HFF-Myc (cell line): ENCODE measurements around the gene PICALM.

Experiments
- DNase-seq: peaks from one replicate; pipeline ENCODE4 v3.0.0-alpha.2; 2011; ENCODE audit warnings: low read depth; ENCODE audit errors: extremely low read depth
- H3K4me3 ChIP-seq: replicated peaks from 2 replicates; pipeline ENCODE4 v1.5.1; 2011; ENCODE audit warnings: low read depth, mild to moderate bottlenecking, control low read depth, low read length
- TF ChIP-seq, protein P1 (sequence below): IDR thresholded peaks from 2 replicates; pipeline ENCODE4 v1.5.1; 2012; ENCODE audit warnings: mild to moderate bottlenecking, low read depth, low read length, control low read depth; ENCODE audit errors: missing control alignments

Gene PICALM

DNA sequence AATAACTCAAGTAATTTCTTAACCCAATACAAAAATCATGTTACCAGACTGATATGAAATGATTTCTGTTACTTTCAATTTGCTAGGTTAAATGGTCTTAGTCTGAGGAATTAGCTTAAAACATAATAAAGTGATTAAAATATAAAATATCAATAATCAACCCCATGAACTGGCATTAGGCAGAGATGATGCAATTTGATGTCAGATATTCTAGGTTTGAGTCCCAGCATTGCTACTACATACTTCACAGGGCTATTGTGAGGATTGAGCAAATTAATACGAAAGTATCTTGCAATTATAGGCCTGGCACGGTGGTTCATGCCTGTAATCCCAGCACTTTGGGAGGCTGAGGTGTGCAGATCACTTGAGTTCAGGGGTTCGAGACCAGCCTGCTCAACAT lies 66.5 kb downstream of the PICALM start:
- TF ChIP-seq, protein P1, sequence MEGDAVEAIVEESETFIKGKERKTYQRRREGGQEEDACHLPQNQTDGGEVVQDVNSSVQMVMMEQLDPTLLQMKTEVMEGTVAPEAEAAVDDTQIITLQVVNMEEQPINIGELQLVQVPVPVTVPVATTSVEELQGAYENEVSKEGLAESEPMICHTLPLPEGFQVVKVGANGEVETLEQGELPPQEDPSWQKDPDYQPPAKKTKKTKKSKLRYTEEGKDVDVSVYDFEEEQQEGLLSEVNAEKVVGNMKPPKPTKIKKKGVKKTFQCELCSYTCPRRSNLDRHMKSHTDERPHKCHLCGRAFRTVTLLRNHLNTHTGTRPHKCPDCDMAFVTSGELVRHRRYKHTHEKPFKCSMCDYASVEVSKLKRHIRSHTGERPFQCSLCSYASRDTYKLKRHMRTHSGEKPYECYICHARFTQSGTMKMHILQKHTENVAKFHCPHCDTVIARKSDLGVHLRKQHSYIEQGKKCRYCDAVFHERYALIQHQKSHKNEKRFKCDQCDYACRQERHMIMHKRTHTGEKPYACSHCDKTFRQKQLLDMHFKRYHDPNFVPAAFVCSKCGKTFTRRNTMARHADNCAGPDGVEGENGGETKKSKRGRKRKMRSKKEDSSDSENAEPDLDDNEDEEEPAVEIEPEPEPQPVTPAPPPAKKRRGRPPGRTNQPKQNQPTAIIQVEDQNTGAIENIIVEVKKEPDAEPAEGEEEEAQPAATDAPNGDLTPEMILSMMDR: no peak
- no peak for DNase-seq
- no peak overlapping the region for H3K4me3 ChIP-seq

DNA sequence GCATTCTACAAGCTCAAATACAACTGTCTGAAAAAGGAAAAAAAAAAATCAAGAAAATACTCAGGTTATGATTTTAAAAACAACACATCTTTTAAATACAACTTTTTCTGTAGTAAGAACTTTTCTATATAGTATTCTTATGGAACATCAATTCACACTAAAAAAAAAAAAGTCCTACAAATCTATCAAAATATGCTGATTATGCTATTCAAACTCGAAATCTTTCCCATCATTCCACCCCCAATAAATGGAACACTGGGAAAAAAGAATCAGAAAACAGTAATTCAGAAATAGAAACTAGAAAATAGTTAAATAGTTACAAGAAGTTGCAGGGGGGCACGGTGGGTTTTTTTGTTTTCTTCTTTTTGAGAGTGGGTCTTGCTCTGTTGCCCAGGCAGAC lies 77.4 kb downstream of the PICALM start:
- TF ChIP-seq, protein P1: no peak
- DNase-seq: no peak

DNA sequence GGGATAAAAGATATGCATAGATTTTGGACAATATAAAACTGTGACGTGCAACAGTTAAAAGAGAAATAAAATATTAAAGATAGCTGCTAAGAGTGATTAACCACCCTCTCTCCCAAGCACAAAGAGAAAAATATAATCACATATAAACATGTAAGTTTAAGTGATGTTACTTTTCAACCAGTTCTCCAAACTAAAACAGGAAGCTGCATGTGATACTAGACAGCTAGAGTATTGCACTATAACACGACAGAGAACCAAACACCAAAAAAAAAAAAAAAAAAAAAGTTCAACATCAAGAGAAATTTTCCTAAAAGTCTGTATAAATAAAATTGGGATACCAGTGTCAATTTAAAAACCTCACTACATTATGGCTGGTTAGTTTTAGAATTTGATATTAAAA lies 79.1 kb downstream of the PICALM start:
- TF ChIP-seq, protein P1: no peak
- no peak overlapping the region for H3K4me3 ChIP-seq
- no peak for DNase-seq

More for the DNA sequence above, 77.4 kb downstream of the PICALM start:
- no peak overlapping the region for H3K4me3 ChIP-seq

DNA sequence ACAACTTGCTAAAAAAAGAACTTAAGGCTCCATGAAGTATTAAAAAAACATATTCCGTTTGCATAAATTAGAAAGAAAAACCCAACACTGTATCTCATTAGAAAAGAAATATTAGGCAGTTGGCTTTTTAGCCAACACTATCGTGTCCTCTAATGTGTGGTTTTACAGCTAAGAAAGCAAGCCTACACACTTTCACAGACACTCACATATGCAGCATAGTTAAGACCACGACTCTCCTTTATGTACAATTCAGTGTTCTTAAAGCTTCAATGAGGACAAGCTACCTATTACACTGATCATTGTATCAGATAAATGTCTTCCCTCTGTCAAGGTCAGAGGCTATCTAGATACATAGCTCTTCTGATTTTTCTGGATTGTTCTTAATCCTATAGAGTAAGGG lies 80.1 kb downstream of the PICALM start:
- no peak overlapping the region for H3K4me3 ChIP-seq
- TF ChIP-seq, protein P1: no peak
- DNase-seq: no peak

DNA sequence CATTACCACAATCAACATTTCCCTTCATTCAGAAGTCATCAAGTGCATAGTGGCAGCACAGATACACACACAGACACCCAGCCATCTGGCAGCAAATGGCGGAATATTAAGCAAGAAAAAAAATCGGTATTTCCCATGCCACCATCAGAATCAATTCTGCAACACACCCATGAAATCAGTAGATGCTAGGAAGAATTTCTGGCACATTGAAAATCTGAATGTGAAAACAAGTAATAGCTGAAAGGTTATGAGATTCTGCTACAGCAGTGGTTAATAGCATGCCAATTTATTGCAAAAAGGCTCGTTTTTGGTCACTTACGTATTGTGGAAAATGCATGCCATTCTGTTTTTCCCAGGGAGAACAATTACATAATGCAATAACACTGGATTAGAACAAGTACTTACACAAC lies 91.1 kb downstream of the PICALM start:
- H3K4me3 ChIP-seq: no peak overlapping the region
- no peak for DNase-seq
- TF ChIP-seq, protein P1: no peak

DNA sequence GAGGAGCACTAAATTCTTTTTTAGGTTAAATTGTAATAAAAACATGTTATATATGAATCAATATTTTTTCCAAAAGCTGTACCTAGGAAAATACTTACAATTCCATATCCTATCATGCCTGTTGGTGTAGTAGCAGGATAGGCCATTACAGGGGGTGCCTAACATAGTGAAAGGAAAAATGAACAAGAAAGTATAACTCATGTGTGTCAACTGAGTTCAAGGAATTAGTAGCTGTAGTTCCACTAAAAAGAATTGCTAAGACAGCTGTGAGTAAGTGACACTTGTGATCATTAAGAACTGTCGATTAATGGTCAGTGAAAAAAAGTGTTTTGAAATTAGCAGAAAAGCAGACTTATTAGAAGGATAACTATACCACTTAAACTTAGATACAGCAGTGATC lies 92.4 kb downstream of the PICALM start:
- H3K4me3 ChIP-seq: no peak overlapping the region
- TF ChIP-seq, protein P1: no peak
- no peak for DNase-seq

DNA sequence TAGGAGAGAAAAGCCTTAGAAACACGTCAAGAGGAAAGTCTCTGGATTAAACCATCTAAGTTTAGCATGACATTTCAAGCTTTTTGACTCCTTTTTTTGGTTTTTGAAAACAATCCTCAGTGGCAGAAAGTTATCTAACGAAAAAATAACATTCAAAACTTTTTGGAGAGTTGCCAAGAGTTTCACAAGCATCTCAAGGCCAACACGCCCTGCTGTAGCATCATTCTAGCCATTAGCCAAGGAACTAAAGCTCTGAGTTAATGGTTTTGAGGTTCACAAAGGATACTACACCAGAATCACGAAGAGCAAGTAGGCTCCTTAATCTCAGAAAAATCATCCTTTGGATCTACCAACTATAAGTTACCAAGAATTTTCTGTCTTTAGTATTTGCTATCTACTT lies 94.8 kb downstream of the PICALM start:
- no peak overlapping the region for H3K4me3 ChIP-seq
- TF ChIP-seq, protein P1: no peak
- no peak for DNase-seq
